GM18526 (cell line): ENCODE data around the gene C20orf141.

Experiments used
- POLR2A ChIP-seq: IDR thresholded peaks from 3 replicates; pipeline ENCODE4 v1.6.1; 2011; ENCODE audit not compliant: insufficient read length; ENCODE audit errors: extremely low read depth

Gene C20orf141

GRCh38 chr20:2814587-2815051 is at the start of gene C20orf141:
C20orf141 (plus strand) TSS chr20:2814987; CDS start chr20:2815185, 198 bp downstream.
- TF ChIP-seq POLR2A, result no peak

GRCh38 chr20:2767768-2768631 is 46.8 kb upstream of the C20orf141 start:
- no peak for TF ChIP-seq POLR2A

GRCh38 chr20:2768632-2769015 is 46.2 kb upstream of the C20orf141 start:
- no peak for TF ChIP-seq POLR2A

GRCh38 chr20:2771631-2772080 is 43.1 kb upstream of the C20orf141 start:
- TF ChIP-seq POLR2A, result no peak

GRCh38 chr20:2773812-2774211 is 41.0 kb upstream of the C20orf141 start:
- no peak for TF ChIP-seq POLR2A

- TF ChIP-seq POLR2A, result no peak
Observed at GRCh38 chr20:2775139-2775538, 39.6 kb upstream of the C20orf141 start.

GRCh38 chr20:2778602-2779321 is 36.0 kb upstream of the C20orf141 start:
- TF ChIP-seq POLR2A, result no peak

- no peak for TF ChIP-seq POLR2A
Observed at GRCh38 chr20:2780948-2781347, 33.8 kb upstream of the C20orf141 start.

GRCh38 chr20:2783908-2784566 is 30.8 kb upstream of the C20orf141 start:
- no peak for TF ChIP-seq POLR2A

GRCh38 chr20:2793471-2793870 is 21.3 kb upstream of the C20orf141 start:
- TF ChIP-seq POLR2A, result no peak

- TF ChIP-seq POLR2A, result no peak
Observed at GRCh38 chr20:2794202-2794748, 20.5 kb upstream of the C20orf141 start.

- no peak for TF ChIP-seq POLR2A
Observed at GRCh38 chr20:2794866-2795447, 19.8 kb upstream of the C20orf141 start.

- TF ChIP-seq POLR2A, result no peak
Observed at GRCh38 chr20:2795451-2795850, 19.3 kb upstream of the C20orf141 start.

- no peak for TF ChIP-seq POLR2A
Observed at GRCh38 chr20:2796011-2796660, 18.7 kb upstream of the C20orf141 start.
